Fibroblast of the conjunctiva (primary cell): Measurements from ENCODE around the gene ARHGAP10.

ENCODE experiments used
- DNase-seq: peaks from one replicate; pipeline ENCODE4 v3.0.0-alpha.2; 2010; ENCODE audit warnings: low read depth

ARHGAP10 gene

DNA sequence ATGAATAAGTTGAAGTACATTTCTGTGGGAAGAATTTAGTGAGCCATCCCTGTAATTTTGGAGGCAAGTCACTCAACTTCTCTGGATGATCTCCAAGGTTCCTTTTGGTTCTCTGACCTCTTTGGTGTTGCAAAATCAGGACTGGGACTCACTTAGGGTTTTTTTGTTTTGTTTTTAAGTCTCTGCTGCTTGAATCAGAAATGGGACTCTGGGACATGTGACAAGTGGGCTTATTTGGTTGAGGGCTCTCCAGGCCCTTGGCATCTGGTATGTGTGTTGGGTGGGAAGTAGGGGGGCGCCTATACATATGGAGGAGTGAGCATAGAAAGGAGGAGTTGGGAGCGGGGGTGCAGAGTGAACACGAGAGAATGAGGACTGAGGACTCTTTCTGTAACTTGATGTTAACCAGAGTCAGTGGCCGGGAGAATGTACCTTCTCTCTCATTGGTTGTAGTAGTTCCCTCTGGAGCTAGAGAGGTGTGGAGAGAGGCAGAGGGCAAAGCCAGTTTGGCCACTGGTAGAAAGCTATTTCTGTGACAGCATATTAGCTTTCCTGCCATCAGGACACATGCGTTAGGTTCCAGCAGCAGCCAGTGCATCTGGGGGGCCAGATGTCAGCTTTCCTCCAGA lies 1.9 kb downstream of the ARHGAP10 start:
- no peak for DNase-seq

DNA sequence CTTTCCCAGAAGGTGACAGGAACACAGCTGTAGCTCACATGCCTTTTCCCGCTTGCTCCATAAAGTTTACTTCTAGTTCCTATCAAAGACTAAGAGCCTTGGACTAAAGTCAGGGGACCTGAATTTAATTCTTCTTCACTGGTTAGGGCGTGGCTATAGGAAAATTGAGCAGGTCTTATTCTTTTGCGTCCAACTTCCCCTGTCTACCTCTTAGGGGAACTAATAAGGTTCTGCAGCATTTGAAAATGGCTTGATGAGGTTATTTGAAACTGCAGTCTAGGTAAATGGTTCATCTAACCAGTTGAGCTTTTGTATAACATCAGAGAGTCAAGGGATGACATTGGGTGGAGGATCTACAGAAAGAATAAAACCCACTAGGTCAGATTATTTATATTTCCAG lies 2.6 kb downstream of the ARHGAP10 start:
- DNase-seq: no peak

GRCh38 chr4:147735413-147736301 lies 3.8 kb downstream of the ARHGAP10 start:
- DNase-seq: no peak

GRCh38 chr4:147736458-147736857 lies 4.6 kb downstream of the ARHGAP10 start:
- DNase-seq: no peak

- DNase-seq: no peak
Observed at GRCh38 chr4:147737623-147738022, 5.7 kb downstream of the ARHGAP10 start.

- DNase-seq: no peak
Observed at GRCh38 chr4:147739239-147739823, 7.4 kb downstream of the ARHGAP10 start.

DNA sequence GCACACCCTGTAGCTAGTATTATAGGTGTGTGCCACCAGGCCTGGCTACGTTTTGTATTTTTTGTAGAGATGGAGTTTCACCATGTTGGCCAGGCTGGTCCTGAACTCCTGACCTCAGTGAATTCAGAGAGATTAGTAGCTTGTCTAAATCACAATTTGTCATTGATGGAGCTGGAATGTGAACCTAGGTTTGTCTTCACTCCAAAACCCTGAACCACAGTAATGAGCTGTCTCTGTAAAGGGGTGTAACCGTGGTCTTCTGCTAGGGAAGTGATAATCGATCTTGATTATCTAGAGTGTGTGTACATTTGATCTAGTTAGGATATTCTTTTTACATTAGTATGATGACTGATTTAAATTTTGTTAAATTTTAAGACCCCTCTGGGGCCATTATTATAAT lies 8.3 kb downstream of the ARHGAP10 start:
- no peak for DNase-seq

- no peak for DNase-seq
Observed at GRCh38 chr4:147741190-147741788, 9.4 kb downstream of the ARHGAP10 start.

- DNase-seq: no peak
Observed at GRCh38 chr4:147747787-147748454, 16.0 kb downstream of the ARHGAP10 start.

- DNase-seq: no peak
Observed at GRCh38 chr4:147749811-147750321, 18.0 kb downstream of the ARHGAP10 start.

DNA sequence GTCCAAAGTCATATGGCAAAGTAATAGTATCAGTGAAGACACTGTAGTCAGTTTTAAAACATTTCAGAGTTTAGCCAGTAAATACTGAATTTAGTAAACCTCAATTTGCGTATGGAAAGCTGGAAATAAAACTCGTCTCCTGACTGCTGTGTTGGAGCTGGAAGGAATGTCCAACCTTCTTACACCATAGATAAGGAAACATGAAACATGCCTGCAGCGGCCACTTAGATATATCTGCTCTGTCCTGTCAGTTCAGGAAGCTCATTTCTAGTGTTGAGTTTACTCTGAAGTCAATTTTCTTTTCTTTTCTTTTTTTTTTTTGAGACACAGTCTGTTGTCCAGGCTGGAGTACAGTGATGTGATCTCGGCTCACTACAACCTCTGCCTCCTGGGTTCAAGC lies 21.2 kb downstream of the ARHGAP10 start:
- no peak for DNase-seq

- DNase-seq: peak; percentile 67
Observed at GRCh38 chr4:147754037-147754445, 22.2 kb downstream of the ARHGAP10 start.

DNA sequence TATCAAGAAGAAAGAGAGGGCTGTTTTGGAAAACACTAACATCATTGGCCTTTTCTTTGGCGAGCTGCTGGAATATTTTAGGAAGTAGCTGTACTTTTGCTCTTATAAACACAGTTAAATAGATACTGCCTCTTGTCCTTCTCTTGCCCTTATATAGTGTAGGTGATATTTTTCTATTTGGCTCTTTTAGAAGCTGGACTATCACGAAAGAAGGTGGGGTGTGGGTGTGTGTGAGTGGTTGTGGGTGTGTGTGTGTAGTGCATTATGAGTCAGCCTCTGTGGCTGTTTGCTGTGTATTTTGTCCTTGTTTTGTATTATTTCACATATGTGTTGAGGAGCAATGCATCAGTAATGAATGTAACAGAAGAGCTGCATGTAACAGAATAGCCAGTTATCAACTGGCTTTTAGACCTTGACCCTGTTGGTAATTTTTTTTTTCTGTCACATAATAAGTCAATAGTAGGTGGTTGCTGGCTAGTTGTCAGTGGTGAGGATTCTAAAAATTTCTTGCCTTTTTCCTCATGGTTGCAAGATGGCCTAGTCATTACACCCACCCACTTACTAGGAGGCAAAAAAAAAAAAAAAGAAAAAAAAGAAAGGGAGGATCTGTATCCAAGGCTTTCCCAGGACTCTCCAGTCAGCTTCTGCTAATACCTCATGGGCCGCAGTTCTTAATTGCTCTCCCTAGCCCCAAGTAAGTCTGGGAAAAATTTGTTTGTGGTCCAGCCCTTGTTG lies 23.8 kb downstream of the ARHGAP10 start:
- no peak for DNase-seq

DNA sequence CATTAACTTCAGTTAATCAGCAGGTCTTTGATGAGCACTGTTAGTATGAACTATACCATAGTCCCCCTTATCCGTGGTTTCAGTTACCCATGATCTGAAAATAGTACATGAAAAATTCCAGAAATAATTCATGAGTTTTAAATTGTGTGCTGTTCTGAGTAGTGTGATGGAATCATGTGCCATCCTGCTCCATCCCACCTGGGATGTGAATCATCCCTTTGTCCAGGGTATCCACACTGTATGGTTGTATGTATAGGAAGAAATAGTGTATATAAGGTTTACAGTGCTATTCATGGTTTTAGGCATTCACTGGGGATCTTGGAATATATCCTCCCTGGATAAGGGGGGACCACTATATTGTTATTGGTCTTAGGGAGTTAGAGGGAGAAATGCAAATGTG lies 24.5 kb downstream of the ARHGAP10 start:
- DNase-seq: no peak

DNA sequence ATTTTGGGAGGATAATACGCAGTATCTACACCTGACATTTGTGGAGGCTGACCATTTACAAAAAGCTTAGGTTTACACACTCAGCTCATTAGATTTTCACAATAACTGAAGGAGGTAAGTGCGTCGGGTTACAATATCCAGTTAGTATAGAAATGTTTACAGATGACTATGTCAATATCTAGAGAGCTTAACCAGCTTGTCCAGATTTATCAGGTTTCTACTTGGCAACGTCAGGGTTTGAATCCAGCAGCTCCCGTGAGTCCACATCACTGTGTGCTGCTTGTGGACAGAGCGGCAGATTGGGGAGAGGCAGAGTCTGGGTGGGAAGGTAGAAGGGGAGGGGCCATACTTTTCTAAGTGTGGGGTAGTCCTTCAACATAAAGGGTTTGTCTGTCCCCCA lies 28.3 kb downstream of the ARHGAP10 start:
- no peak for DNase-seq

DNA sequence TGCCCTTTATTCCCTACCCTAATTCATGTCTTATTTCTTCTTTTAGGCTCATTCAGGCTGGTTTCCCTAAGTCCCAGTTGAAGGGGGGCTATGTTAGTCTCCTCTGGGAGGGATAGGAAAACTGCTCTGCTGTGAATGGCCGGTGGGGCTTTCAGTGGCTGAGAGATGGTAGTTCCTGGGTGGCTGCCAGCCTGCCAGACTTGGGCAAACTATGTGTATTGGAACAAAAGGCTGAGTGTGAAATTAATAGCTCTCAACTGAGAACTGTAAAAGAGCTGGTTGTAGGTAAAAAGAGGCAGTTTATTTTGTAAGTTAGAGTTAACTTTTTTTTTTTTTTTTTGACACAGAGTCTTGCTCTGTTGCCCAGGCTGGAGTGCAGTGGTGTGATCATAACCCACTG lies 28.8 kb downstream of the ARHGAP10 start:
- no peak for DNase-seq

- no peak for DNase-seq
Observed at GRCh38 chr4:147761218-147761883, 29.5 kb downstream of the ARHGAP10 start.

DNA sequence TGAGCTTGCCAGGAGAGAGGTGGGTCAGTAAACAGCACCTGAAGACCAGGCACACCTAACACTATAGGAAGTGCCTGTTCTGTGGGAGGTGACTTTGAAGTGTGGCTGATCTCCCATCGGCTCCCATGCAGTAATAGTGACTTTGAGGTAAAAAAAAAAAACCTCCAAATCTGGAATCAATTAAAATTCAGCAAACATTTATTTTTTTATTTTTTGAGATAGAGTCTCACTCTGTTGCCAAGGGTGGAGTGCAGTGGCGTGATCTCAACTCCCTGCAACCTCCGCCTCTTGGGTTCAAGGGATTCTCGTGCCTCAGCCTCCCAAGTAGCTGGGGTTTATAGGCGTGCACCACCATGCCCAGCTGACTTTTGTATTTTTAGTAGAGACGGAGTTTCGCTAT lies 32.4 kb downstream of the ARHGAP10 start:
- no peak for DNase-seq

- no peak for DNase-seq
Observed at GRCh38 chr4:147765121-147765529, 33.2 kb downstream of the ARHGAP10 start.

- no peak for DNase-seq
Observed at GRCh38 chr4:147768113-147768512, 36.2 kb downstream of the ARHGAP10 start.

DNA sequence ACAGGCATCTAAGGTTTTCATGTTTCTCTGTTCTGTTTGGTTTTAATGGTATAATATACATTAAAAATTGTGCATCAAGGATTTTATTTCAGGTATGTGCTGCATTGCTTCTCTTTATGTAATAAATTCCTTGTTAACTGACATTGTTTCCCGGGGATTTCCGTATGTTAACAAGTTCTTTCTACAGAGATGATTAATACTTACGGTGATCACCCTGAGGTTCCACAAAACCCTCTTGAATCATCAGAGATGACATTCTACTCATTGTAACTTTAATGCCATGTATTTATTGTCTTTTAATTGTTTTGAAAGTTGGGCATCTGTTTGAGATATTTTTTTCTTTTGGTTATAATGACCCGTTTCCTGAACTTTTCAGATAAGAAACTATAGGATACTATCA lies 37.5 kb downstream of the ARHGAP10 start:
- DNase-seq: no peak
